Omental fat pad (tissue), 4 donors: Measurements from ENCODE around the gene ALPK3. TPM values are rescaled to one million over a fixed set of nuclear protein-coding genes. Genes with fewer than 3 reads are reported as not detected.

ENCODE experiments used
- ATAC-seq: fragments of 150-250 bp; one replicate; pipeline ENCODE4 v1.9.1; 2016; ENCODE audit warnings: mild to moderate bottlenecking, moderate library complexity; ENCODE audit not compliant: low FRiP score
- DNase-seq: peaks from one replicate; pipeline ENCODE4 v3.0.0-alpha.2; 2019; ENCODE audit warnings: low spot score
- total RNA-seq, 4 donors: library from RNA; depleted of rRNA; stranded (reverse); fragments of >200 nt; gene quantifications; one replicate each; pipeline ENCODE4 v1.1.0, GENCODE V29; 2016
- TF ChIP-seq, protein P1 (sequence below), 3 donors: fragments of 450-650 bp; IDR thresholded peaks; one replicate each; pipeline ENCODE4 v1.5.1; 2016 to 2017; ENCODE audit warnings: antibody characterized with exemption in 3 of 3, mild to moderate bottlenecking in 3 of 3, moderate library complexity in 2 of 3

Gene ALPK3
- total RNA-seq, 4 donors from 2014 or later: 3.1 to 7.7 (median 3.8) TPM

DNA sequence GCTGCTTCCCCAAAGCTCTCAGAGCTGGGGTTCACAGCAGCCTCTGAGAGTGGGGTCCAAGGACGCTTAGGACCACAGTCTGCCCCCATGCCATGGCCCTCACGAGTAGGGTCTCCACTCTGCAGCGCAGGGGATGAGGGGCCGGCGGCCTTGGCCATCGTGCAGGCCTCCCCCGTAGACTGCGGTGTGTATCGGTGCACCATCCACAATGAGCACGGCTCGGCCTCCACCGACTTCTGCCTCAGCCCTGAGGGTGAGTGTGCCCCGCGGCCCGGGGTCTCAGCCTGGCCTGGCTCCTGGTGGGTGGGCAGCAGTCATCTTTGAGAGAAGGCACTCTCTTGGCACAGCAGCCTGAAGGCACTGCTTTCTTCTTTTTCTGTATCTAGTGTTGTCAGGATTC lies 42.5 kb downstream of the ALPK3 start:
- TF ChIP-seq, protein P1, sequence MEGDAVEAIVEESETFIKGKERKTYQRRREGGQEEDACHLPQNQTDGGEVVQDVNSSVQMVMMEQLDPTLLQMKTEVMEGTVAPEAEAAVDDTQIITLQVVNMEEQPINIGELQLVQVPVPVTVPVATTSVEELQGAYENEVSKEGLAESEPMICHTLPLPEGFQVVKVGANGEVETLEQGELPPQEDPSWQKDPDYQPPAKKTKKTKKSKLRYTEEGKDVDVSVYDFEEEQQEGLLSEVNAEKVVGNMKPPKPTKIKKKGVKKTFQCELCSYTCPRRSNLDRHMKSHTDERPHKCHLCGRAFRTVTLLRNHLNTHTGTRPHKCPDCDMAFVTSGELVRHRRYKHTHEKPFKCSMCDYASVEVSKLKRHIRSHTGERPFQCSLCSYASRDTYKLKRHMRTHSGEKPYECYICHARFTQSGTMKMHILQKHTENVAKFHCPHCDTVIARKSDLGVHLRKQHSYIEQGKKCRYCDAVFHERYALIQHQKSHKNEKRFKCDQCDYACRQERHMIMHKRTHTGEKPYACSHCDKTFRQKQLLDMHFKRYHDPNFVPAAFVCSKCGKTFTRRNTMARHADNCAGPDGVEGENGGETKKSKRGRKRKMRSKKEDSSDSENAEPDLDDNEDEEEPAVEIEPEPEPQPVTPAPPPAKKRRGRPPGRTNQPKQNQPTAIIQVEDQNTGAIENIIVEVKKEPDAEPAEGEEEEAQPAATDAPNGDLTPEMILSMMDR (IDR thresholded peaks at IDR 0.05): no peak
- DNase-seq (no peak), ATAC-seq (peak; percentile 9)

DNA sequence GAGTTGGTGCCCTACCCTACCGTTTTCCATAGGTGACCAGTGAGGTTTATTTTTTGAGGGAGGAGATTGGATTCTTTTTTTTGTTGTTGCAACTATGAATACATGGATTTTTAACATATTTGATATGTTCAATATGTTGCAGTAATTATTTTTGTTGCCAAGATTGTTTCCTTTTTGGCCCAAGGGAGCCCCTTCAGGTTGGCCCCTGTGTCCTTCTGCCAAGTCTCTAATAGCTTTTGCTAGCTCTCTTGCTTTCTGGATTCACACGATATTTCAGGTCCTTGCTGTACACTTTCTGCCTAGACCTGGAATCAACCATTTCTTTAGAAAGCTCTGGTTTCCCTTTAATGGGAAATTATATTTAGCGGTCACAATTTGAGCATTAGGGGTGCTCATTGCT lies 44.6 kb downstream of the ALPK3 start:
- DNase-seq (no peak), ATAC-seq (no peak)
- TF ChIP-seq, protein P1 (IDR thresholded peaks at IDR 0.05): no peak

DNA sequence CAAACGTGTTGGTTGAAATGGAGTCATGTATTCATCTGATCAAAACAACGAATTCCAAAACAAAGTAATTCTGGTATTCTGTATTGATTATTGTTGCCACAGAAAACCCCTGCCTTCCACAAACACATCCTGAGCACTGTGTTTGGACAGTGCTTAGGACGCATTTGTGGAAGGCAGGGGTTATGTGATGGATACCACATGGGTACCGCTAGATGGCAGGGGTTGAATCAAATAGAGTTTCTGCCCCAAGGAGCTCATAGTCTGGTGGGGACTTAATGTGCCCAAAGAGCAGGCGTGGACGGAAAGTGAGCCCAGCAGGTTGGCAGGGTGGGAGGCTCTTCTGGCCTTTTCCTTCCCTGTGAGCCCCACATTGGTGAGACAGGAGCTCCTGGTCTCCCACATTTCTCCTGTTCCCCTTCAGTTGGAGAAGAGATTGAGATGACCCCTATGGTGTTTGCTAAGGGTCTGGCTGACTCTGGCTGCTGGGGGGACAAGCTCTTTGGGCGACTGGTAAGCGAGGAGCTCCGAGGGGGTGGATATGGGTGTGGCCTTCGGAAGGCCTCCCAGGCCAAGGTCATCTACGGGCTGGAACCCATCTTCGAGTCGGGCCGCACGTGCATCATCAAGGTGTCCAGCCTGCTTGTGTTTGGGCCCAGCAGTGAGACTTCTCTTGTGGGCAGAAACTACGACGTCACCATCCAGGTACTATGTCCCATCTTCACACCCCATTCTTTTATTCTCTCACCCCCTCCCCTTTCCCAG lies 45.2 kb downstream of the ALPK3 start:
- TF ChIP-seq, protein P1 (IDR thresholded peaks at IDR 0.05): no peak
- DNase-seq: no peak
- no peak for ATAC-seq

DNA sequence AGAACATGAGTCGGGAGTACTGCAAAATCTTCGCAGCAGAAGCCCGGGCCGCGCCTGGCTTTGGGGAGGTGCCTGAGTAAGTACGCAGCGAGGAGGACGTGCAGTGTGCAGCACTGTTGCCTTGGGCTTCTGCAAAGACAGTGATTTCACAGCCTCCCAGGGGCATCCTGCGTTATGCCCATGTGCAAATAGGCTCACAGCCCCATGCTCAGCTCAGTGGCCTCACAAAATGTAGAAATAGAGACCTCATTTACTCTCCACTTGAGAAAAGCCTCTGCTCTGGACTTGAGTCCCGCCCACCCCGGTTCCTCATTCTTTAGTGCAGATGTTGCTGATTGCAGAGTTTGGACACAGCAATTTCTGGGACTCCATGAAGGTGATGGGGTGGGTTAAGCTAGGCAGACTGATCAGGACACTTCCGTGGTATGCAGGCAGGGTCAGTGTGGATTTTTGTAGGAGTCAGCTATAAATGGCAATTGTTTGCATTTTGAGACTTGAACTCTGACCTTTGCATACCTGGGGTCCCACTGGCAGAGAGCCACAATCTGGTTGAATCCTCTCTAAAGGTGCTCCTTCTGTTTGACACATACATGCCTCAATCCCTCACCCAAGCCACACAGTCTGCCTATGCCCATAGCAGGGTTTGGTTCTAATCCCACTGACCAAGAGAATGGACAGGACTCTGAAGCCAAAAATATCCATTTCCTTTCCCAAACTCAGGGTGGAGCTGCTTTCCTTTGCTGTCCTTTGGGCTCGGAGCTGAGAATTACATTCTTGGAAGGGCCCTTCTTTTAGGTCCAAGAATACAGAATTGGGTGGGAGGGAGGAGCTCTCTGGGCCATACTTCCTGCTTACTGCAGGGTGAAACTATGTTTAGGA lies 46.6 kb downstream of the ALPK3 start:
- TF ChIP-seq, protein P1 (IDR thresholded peaks at IDR 0.05): no peak
- ATAC-seq (no peak), DNase-seq (no peak)

DNA sequence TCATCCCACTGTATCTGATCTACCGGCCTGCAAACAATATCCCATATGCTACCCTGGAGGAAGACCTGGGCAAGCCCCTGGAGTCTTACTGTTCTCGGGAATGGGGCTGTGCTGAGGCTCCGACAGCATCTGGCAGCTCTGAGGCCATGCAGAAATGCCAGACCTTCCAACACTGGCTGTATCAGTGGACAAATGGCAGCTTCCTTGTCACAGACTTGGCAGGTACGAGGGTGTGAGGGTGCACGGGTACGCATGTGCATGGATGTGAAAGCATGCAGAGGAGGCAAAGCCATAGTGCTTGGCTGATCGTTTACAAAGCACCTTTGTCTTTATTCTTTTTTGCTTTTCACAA lies 47.3 kb downstream of the ALPK3 start:
- TF ChIP-seq, protein P1 (IDR thresholded peaks at IDR 0.05): no peak
- no peak for DNase-seq
- no peak for ATAC-seq

DNA sequence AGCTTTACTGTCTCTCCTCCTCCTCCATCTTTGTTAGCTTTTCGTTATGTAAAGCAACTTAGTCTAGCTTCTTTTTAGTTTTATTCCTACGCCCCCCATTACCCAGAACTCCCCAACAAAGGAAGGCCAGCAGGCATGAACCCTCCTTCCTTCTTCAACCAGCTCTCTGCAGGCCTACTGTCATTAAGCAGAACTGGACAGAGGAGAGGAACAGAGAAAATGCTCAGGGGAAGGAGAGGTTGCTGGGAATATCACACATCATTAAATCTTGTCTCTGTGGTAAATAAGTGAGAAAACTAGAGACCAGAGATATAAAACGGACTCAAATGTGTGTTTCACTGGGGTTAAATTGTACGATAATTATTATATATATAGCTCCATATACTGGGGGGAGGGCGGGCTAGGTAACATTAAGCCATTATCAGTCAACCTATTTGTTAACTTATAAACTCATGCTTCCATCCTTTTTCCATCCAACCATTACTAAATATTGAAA lies 48.0 kb downstream of the ALPK3 start:
- no peak for ATAC-seq
- TF ChIP-seq, protein P1 (IDR thresholded peaks at IDR 0.05): no peak
- DNase-seq: no peak
